Astrocyte of the spinal cord (primary cell): ENCODE measurements around the gene AGPAT1.

Experiments
- DNase-seq: peaks from one replicate; pipeline ENCODE4 v3.0.0; 2011; ENCODE audit warnings: low read depth, low spot score
- H3K4me3 ChIP-seq: 2 replicates; pipeline ENCODE4 v1.5.1; 2011; ENCODE audit warnings: low read depth, mild to moderate bottlenecking, low read length, moderate library complexity
- in situ Hi-C: cut with HindIII; loops from 2 replicates; pipeline ENCODE4 v1.10.0; 2017; ENCODE audit warnings: low sequenced_read_pairs
- TF ChIP-seq, protein P1 (sequence below): IDR thresholded peaks from 2 replicates; pipeline ENCODE4 v1.5.1; 2012; ENCODE audit warnings: low read depth, mild to moderate bottlenecking, low read length, inconsistent platforms

The AGPAT1 gene, protein sequence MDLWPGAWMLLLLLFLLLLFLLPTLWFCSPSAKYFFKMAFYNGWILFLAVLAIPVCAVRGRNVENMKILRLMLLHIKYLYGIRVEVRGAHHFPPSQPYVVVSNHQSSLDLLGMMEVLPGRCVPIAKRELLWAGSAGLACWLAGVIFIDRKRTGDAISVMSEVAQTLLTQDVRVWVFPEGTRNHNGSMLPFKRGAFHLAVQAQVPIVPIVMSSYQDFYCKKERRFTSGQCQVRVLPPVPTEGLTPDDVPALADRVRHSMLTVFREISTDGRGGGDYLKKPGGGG

DNA sequence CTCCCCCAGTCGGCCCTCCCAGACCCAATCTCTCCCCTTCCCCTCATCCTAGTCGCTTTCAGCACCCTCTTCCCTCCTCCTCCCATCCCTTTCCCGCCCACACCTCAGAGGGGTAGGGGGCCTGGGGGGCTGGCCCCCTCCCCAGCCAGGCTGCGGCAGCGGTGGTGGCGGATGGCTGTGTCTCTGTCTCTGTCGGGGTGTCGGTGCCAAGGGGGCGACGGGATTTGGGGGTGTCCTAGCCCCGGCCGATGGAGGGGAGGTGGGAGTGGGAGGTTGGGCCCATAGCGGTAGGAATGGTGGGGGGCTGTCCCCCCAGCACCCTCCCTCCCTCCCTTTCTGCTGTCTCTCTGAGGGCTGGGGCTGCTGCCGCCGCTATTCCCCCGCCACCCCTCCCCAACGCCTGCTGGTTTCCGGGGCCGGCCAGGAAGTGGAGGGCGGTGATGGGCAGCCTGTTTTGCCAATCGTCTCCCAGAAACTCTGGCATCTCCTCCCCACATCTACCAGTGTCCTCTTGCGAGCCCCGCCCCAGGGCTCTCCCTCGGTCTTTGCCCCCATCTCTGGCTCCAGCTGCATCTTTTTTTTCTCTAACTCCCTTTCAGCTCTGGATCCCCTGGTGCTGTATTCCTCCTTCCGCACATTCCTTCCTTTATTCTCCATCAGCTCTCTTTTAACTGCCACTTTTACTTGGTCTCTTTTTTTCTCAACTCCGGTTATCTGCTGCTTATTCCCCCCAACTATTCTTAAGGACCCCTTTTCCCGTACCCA, at the start of gene AGPAT1:
Gene AGPAT1, minus strand, starts transcription at position 374 of the 765 bp plus-strand sequence. CDS start 4,588 bp downstream, outside the sequence.
- TF ChIP-seq, protein P1, sequence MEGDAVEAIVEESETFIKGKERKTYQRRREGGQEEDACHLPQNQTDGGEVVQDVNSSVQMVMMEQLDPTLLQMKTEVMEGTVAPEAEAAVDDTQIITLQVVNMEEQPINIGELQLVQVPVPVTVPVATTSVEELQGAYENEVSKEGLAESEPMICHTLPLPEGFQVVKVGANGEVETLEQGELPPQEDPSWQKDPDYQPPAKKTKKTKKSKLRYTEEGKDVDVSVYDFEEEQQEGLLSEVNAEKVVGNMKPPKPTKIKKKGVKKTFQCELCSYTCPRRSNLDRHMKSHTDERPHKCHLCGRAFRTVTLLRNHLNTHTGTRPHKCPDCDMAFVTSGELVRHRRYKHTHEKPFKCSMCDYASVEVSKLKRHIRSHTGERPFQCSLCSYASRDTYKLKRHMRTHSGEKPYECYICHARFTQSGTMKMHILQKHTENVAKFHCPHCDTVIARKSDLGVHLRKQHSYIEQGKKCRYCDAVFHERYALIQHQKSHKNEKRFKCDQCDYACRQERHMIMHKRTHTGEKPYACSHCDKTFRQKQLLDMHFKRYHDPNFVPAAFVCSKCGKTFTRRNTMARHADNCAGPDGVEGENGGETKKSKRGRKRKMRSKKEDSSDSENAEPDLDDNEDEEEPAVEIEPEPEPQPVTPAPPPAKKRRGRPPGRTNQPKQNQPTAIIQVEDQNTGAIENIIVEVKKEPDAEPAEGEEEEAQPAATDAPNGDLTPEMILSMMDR = no peak
- in situ Hi-C loops = no loop called here
- peak within 1 kb of the TSS; percentile 98 for H3K4me3 ChIP-seq
- DNase-seq = peak; percentile 97

DNA sequence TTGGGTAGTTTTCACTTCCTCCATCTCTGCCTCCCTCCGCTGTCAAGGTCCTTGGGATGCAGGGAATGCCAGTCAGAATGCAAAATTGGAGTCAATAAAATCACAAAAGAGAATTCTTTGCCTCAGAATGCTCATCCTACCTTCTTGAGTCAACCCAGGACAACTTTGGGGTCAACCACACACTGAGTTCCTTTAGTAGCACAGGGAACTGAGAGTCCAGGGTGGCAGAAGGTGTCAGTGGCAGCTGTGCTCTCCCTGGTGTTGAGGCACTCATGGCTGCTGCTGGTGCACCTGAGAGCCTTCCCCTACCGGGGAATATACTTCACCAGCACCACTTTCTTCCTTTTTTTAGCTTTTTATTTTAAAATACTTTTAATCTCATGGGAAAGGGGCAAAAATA, 48.8 kb upstream of the AGPAT1 start:
- in situ Hi-C loops = no loop called here
- TF ChIP-seq, protein P1 = no peak
- DNase-seq = no peak
- no peak overlapping the region for H3K4me3 ChIP-seq

DNA sequence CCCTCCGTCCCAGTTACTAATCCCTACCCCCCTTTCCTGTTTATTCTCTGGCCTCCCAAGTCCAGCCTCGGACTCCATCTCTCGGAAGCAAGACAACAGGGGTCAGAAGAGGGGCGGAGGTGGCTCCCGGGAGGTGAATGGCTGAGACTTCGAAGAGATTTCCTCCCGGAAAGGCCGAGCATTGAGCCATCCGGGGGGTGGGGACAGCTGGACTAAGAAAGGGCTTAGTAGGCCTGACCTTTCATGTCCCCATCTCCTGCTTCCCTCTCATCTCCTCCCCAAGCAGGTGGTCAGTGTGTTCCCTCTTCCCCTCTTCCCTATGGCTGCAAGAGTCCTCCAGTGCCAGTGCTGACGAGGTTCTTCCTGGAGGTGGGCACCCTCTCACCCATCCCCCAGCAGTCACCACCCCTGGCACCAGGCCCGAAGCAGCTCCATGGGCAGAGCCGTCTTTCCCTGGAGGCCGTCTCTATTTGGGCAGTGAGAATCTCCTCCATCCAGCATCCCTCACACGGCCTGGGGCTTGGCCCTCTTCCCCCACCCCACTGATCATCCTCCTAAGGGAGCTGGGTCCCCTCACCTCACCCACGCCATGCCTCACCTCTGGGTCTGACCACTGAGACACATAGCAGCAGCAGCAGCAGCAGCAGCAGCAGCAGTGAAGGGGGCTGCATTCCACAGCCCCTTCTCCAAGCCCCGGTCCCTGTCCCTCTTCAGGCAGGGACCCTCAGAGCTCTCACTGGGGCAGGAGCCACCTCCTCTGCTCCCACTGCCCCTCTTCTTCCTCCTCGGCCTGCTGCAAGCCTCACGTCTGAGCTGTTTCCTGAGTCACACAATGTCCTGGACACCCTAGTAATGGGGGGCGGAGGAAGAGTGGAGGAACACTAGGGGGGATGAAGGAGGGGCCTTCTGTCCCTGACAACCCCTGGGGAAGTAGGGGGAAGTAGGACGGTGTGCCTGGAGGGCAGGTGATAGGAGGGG, 47.7 kb upstream of the AGPAT1 start, which contains the start of gene NOTCH4:
Gene NOTCH4, minus strand, starts transcription at position 810 of the 978 bp plus-strand sequence. Its CDS starts 139 bp downstream, at position 671.
- no peak within 1 kb of the TSS for H3K4me3 ChIP-seq
- DNase-seq = no peak
- TF ChIP-seq, protein P1 = no peak
- in situ Hi-C loops = no loop called here

DNA sequence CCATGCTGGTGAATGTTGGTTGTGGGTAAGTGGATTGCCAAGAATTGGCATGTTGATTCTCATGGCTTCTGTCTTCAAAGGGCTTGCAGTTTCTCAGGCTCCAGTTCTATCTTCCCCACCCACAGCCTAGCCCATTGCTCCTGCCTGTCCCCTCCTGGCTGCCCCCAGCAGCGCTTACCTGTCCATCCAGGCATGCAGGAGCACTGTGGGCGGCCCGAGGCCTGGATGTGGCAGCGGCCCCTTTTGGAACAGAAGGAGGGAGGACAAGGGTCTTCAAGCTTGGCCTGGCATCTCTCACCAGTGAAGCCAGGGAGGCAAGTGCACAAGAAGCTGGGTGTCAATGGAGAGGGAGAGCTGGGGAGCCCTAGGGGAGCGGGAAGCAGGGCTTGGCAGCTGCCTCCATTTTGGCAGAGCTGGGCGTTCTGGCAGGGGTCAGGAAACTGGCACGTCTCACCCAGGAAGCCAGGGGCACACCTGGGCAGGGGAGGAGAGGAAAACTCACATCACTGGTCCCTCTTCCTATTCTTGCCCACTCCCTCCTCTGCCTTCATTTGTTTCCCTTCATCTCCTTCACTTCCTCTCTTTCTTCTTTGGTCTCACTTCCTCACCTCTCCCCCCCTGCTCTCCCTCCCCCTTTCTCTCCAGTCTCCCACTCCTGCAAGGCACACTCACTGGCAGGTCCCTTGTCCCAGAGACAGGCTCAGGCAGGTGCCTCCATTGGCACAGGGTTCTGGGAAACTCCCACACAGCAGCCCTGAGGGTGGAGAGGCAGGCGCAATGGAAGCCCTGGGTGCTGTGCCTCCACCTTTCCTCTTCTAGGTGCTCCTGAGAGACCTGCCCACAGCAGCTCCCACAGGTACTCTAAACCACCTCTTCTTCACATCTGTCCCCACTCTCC, 46.7 kb upstream of the AGPAT1 start:
- no peak overlapping the region for H3K4me3 ChIP-seq
- TF ChIP-seq, protein P1 = no peak
- in situ Hi-C loops = no loop called here
- DNase-seq = no peak

DNA sequence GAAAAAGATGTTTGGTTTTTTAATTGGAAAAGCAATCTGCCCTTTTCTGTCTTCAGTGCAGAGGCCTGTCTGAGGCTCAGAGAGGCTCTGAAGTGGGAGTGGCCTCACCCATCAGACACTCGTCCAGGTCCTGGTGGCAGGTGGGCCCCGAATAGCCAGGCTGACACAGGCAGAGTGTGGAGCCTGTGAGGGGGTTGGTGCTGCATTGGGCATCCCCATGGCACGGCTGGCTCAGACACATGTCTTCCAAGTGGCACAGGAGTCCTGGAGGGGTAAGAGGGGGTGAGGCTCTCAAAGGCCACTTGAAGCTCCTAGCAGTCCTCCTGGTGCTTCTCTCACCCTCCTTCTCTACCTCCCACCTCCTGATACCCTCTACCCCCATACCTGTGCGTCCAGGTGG, 44.1 kb upstream of the AGPAT1 start:
- TF ChIP-seq, protein P1 = no peak
- in situ Hi-C loops = no loop called here
- DNase-seq = no peak
- H3K4me3 ChIP-seq = no peak overlapping the region
